ENCODE measurements around the gene PATJ. TPM values are rescaled to one million over a fixed set of nuclear protein-coding genes. Genes with fewer than 3 reads are reported as not detected.

Gene PATJ
- total RNA-seq, 1 experiment from 2014 or later: 48.8 TPM

GRCh38 chr1:62161711-62162110 lies 419.4 kb downstream of the PATJ start:
- Histone ChIP-seq H3K4me2 (ENCODE audit: low read length) (no peak overlapping the region), H3K79me2 (ENCODE audit: insufficient read depth, low read length) (no peaks in the 10 kb centered on the region), H3K9ac (ENCODE audit: low read length) (no peak overlapping the region), H3K4me1 (ENCODE audit: control insufficient read depth in 1 of 2, insufficient read depth in 2 of 2, low read length in 2 of 2) (no peaks in the 10 kb centered on the region), H3K9me3 (ENCODE audit: control insufficient read depth in 1 of 2, insufficient read depth in 1 of 2, low read depth in 1 of 2, low read length in 2 of 2) (no peaks in the 10 kb centered on the region), H3K27ac (ENCODE audit: low read depth, low read length) (no peak overlapping the region), H3K36me3 (ENCODE audit: control insufficient read depth in 1 of 2, insufficient read depth in 2 of 2, low read length in 2 of 2) (no peaks in the 10 kb centered on the region), H3K4me3 (replicated peaks in 1 of 2; ENCODE audit: low read depth in 1 of 2, low read length in 2 of 2) (no peak overlapping the region), H4K20me1 (ENCODE audit: insufficient read depth) (no peaks in the 10 kb centered on the region), H2AFZ (ENCODE audit: low read depth, low read length, poor library complexity, severe bottlenecking) (no peak overlapping the region), H3K9me2 (ENCODE audit: insufficient read depth) (no peaks in the 10 kb centered on the region), H3K27me3 (ENCODE audit: insufficient read depth, low read length) (no peaks in the 10 kb centered on the region)
- intact Hi-C loops (cut with micrococcal nuclease): no loop called here
- TF ChIP-seq EZH2phosphoT487 (IDR thresholded peaks at IDR 0.05; ENCODE audit: borderline replicate concordance) (no peak), CEBPB (IDR thresholded peaks at IDR 0.05; ENCODE audit: low read depth) (no peak), MAX (IDR thresholded peaks at IDR 0.05) (no peak), SRF (IDR thresholded peaks at IDR 0.05; ENCODE audit: low read depth) (no peak), RAD21 (IDR thresholded peaks at IDR 0.05; ENCODE audit: low read depth) (no peak), FOSL1 (IDR thresholded peaks at IDR 0.05; ENCODE audit: low read depth) (no peak), EGR1 (IDR thresholded peaks at IDR 0.05; ENCODE audit: low read depth) (no peak), POLR2A (IDR thresholded peaks at IDR 0.05; ENCODE audit: borderline replicate concordance, extremely low read depth, insufficient read depth, insufficient read length) (no peak), CTCF (IDR thresholded peaks at IDR 0.05 in 2 of 3, conservative IDR thresholded peaks at IDR 0.05 in 1 of 3; ENCODE audit: borderline replicate concordance in 1 of 3, insufficient read depth in 1 of 3, low read depth in 2 of 3, low read length in 2 of 3) (no peak), TCF7L2 (IDR thresholded peaks at IDR 0.05; ENCODE audit: borderline replicate concordance, extremely low read depth, insufficient read depth, insufficient read length) (no peak), REST (IDR thresholded peaks at IDR 0.05; ENCODE audit: low read depth) (no peak), ZNF274 (IDR thresholded peaks at IDR 0.05; ENCODE audit: low read depth, low read length) (no peak), SP1 (IDR thresholded peaks at IDR 0.05; ENCODE audit: low read depth) (no peak), ZFX (IDR thresholded peaks at IDR 0.05) (no peak), EZH2 (IDR thresholded peaks at IDR 0.05) (no peak), ZBTB33 (IDR thresholded peaks at IDR 0.05; ENCODE audit: extremely low read depth, insufficient replicate concordance, low read length) (no peak), ELF1 (IDR thresholded peaks at IDR 0.05; ENCODE audit: borderline replicate concordance, low read depth) (no peak), CBX3 (IDR thresholded peaks at IDR 0.05; ENCODE audit: low read depth) (no peak), YY1 (IDR thresholded peaks at IDR 0.05; ENCODE audit: extremely low read depth, insufficient replicate concordance, low read depth, low read length) (no peak), ATF3 (IDR thresholded peaks at IDR 0.05) (no peak)
- DNase-seq (ENCODE audit: low read depth, low spot score): no peak
- POLR2A ChIA-PET: no interaction called here
- ATAC-seq: no peak
- RAD21 ChIA-PET (ENCODE audit: low non-redundant PET in 1 of 2, low total read pairs in 2 of 2, uncharacterized antibody in 2 of 2, unreplicated experiment in 2 of 2): no interaction called here
- CTCF ChIA-PET: no interaction called here
- no TSS peak for BruUV-seq (replicated peaks)
